ENCODE data around the gene OR2T29. TPM values are rescaled to one million over a fixed set of nuclear protein-coding genes. Genes with fewer than 3 reads are reported as not detected.
"Not testable (repeated sequence)": the region's sequence is repeated elsewhere in the genome, so short reads cannot be mapped to it uniquely, and the experiment has no call there.

Gene OR2T29, protein sequence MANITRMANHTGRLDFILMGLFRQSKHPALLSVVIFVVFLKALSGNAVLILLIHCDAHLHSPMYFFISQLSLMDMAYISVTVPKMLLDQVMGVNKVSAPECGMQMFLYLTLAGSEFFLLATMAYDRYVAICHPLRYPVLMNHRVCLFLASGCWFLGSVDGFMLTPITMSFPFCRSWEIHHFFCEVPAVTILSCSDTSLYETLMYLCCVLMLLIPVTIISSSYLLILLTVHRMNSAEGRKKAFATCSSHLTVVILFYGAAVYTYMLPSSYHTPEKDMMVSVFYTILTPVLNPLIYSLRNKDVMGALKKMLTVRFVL
- not detected in 2 replicates for total RNA-seq

DNA sequence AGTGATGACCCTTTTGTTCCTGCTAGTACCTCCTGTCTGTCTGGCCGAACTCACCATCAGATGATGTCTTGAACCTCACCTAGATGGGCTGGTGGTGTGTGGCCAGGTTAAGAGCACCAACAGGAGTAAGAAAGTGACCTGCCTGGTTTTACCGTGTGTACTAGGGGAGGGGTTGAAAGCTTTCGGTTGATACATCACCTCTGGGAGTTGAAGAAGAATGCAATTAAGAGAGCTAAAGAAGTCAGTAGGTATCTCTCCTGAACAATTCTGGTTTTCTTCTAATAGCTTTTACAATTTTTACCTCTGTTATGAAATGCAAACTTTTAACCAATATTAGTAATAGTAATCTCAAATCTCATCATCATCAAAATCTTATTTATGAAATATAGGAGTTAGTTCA, at the start of gene OR2T29:
OR2T29 (minus strand) TSS at position 101 of the 400 bp plus-strand sequence. CDS start 3,281 bp downstream, outside the sequence.
- not testable (repeated sequence) for DNase-seq (ENCODE audit: low read depth)

DNA sequence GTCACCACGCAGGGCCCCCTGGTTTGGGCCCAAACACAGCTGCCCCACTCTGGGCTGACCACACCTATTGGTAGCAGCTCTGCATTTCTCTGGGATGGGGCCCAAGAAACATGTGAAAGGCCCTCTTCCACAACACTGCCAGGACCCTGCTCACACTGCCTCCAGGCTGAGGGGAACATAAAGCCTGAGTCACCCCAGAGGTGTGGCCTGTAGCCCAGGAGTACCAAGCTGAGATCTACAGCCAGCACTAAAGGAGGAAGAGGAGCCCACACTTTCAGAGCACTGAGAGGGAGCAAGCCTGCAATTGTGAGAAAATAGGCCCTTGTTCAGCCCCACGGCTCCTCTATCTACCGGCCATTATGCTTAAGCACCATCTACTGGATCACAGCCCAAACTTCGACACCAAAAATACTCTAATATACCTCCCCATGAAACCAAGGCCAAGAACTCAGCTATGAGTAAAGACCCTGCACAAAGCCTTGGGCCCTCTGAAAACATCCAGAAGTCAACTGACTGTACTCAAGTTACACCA, 49.4 kb upstream of the OR2T29 start:
- TF ChIP-seq, protein P1, sequence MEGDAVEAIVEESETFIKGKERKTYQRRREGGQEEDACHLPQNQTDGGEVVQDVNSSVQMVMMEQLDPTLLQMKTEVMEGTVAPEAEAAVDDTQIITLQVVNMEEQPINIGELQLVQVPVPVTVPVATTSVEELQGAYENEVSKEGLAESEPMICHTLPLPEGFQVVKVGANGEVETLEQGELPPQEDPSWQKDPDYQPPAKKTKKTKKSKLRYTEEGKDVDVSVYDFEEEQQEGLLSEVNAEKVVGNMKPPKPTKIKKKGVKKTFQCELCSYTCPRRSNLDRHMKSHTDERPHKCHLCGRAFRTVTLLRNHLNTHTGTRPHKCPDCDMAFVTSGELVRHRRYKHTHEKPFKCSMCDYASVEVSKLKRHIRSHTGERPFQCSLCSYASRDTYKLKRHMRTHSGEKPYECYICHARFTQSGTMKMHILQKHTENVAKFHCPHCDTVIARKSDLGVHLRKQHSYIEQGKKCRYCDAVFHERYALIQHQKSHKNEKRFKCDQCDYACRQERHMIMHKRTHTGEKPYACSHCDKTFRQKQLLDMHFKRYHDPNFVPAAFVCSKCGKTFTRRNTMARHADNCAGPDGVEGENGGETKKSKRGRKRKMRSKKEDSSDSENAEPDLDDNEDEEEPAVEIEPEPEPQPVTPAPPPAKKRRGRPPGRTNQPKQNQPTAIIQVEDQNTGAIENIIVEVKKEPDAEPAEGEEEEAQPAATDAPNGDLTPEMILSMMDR (conservative IDR thresholded peaks at IDR 0.05; ENCODE audit: low read depth, low read length) = no peak
- no peak for DNase-seq (ENCODE audit: low read depth)
- no peak overlapping the region for H3K4me3 ChIP-seq (ENCODE audit: low read depth, low read length)

More for the DNA sequence above, at the start of gene OR2T29:
- not testable (repeated sequence) for H3K4me3 ChIP-seq (ENCODE audit: low read depth, low read length)

DNA sequence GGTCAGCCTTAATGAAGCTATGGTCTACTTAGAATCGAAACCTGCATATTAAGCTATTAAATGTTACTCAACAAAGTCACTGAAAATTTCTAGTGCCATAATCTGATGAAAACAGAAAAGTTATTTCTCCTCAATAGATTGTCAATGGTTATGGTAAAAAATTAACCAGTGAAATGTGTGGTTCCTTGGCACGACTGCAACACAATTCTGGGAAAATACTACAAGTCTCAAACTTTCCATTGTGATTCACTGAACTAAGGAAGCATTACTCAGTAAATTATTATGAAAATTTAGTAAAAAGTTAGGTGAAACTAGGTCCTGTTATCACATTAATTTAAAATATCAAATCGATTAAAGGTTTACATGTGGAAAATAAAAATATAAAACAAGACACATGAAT, 47.7 kb upstream of the OR2T29 start:
- TF ChIP-seq, protein P1 (conservative IDR thresholded peaks at IDR 0.05; ENCODE audit: low read depth, low read length) = no peak
- H3K4me3 ChIP-seq (ENCODE audit: low read depth, low read length) = no peak overlapping the region
- peak; percentile 26 for DNase-seq (ENCODE audit: low read depth)

DNA sequence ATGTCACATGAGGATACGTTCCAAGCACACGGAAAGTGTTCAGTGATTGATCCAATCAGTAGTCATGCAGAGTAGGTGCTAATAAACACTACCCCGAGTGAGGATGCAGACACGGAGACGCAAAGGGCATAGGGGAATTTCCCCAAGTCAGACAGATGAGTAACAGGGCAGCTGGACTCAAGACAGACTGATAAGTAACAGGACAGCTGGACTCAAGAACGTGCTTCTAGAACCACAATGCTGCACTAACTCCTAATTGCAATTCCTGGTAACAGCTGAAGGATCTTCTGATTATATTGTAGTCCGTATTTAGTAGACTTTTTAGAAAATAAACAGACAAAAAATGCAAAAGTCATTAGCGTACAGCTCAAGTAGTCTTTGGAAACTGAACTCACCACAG, 36.8 kb upstream of the OR2T29 start:
- DNase-seq (ENCODE audit: low read depth) = no peak
- TF ChIP-seq, protein P1 (conservative IDR thresholded peaks at IDR 0.05; ENCODE audit: low read depth, low read length) = no peak
- H3K4me3 ChIP-seq (ENCODE audit: low read depth, low read length) = no peak overlapping the region

DNA sequence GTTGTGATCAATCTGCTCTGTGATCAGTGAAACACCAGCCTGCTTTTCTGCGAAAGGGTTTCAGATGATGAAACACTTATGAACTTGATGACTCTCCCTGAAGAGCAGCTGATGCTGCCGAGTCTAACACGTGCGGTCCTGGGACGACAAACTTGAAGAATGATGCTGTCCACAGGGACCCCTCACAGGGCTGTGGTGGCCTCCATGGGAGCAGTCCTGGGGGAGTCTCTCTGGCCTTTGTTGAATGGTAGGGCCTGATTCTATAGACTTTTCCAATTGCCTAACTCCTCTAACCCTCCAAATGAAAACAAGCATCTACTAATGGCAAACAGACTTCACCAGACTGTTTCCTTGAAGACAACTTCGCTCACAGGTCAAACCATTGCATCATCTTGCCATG, 35.0 kb upstream of the OR2T29 start, which contains the start of gene OR2T10:
OR2T10 (minus strand) TSS at position 112 of the 400 bp plus-strand sequence. CDS start 3,932 bp downstream, outside the sequence.
- no peak for DNase-seq (ENCODE audit: low read depth)
- TF ChIP-seq, protein P1 (conservative IDR thresholded peaks at IDR 0.05; ENCODE audit: low read depth, low read length) = no peak
- no peak within 1 kb of the TSS for H3K4me3 ChIP-seq (ENCODE audit: low read depth, low read length)

DNA sequence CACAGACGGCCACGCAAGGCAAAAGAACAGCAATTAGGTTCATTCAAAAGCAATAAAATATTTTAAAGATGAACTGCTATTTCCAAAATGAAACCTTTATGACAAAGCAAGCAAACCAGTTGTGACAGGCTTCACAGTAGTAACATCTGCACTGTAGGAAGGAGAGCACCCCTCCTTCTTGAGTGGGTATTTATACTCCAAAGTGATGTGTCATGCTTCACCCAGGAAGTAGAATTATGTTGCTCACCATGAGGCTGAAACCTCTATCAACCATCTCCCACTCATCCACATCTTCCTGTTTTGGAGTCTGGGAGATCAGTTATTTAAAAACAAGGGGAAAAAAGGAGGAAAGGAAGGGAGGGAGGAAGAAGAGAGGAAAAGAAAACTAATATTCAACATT, 34.0 kb upstream of the OR2T29 start:
- DNase-seq (ENCODE audit: low read depth) = no peak
- TF ChIP-seq, protein P1 (conservative IDR thresholded peaks at IDR 0.05; ENCODE audit: low read depth, low read length) = no peak
- no peak overlapping the region for H3K4me3 ChIP-seq (ENCODE audit: low read depth, low read length)

DNA sequence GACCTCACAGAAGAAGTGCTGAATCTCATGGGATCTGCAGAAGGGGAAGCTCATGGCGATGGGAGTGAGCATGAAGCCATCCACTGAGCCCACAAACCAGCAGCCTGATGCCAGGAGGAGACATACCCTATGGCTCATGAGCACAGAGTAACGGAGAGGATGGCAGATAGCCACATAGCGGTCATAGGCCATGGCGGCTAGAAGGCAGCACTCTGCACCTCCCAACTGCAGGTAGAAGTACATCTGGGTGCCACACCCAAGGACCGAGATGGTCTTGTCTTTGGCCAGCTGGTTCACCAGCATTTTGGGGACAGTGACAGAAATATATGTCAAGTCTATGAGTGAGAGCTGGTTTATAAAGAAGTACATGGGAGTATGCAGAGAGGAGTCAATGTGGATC, 30.7 kb upstream of the OR2T29 start:
- TF ChIP-seq, protein P1 (conservative IDR thresholded peaks at IDR 0.05; ENCODE audit: low read depth, low read length) = no peak
- no peak overlapping the region for H3K4me3 ChIP-seq (ENCODE audit: low read depth, low read length)
- DNase-seq (ENCODE audit: low read depth) = no peak

All from epithelial cell of proximal tubule (primary cell).